ENCODE data around the gene IBTK.

- TF ChIP-seq, protein P1, sequence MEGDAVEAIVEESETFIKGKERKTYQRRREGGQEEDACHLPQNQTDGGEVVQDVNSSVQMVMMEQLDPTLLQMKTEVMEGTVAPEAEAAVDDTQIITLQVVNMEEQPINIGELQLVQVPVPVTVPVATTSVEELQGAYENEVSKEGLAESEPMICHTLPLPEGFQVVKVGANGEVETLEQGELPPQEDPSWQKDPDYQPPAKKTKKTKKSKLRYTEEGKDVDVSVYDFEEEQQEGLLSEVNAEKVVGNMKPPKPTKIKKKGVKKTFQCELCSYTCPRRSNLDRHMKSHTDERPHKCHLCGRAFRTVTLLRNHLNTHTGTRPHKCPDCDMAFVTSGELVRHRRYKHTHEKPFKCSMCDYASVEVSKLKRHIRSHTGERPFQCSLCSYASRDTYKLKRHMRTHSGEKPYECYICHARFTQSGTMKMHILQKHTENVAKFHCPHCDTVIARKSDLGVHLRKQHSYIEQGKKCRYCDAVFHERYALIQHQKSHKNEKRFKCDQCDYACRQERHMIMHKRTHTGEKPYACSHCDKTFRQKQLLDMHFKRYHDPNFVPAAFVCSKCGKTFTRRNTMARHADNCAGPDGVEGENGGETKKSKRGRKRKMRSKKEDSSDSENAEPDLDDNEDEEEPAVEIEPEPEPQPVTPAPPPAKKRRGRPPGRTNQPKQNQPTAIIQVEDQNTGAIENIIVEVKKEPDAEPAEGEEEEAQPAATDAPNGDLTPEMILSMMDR (IDR thresholded peaks at IDR 0.05), result peak; percentile 66
- TF ChIP-seq, protein P2, sequence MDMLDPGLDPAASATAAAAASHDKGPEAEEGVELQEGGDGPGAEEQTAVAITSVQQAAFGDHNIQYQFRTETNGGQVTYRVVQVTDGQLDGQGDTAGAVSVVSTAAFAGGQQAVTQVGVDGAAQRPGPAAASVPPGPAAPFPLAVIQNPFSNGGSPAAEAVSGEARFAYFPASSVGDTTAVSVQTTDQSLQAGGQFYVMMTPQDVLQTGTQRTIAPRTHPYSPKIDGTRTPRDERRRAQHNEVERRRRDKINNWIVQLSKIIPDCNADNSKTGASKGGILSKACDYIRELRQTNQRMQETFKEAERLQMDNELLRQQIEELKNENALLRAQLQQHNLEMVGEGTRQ (IDR thresholded peaks at IDR 0.05), result no peak
- TF ChIP-seq RCOR1 (IDR thresholded peaks at IDR 0.05; ENCODE audit: low read depth, low read length), result no peak
These were observed 4.4 kb upstream of the IBTK start for GRCh38 chr6:82251942-82252341.
